Hepatocyte (in vitro differentiated cells): ENCODE measurements around the gene XIRP1. TPM values are rescaled to one million over a fixed set of nuclear protein-coding genes. Genes with fewer than 3 reads are reported as not detected.

Experiments used
- DNase-seq: peaks from one replicate; pipeline ENCODE4 v3.0.0-alpha.2; 2016; ENCODE audit warnings: low spot score
- H2AFZ ChIP-seq: fragments of 200-600 bp; sonication (generic); 2 replicates; pipeline ENCODE4 v1.6.0; 2016; ENCODE audit warnings: antibody characterized with exemption, mild to moderate bottlenecking
- H3K27ac ChIP-seq: fragments of 200-600 bp; sonication (generic); 2 replicates; pipeline ENCODE4 v1.5.1; 2016; ENCODE audit warnings: mild to moderate bottlenecking
- H3K27me3 ChIP-seq: fragments of 200-600 bp; sonication (generic); 2 replicates; pipeline ENCODE4 v1.6.1; 2016
- H3K36me3 ChIP-seq: fragments of 200-600 bp; sonication (generic); replicated peaks from 2 replicates; pipeline ENCODE4 v1.5.1; 2016; ENCODE audit warnings: low read depth; ENCODE audit not compliant: insufficient read depth
- H3K4me1 ChIP-seq: fragments of 200-600 bp; sonication (generic); 2 replicates; pipeline ENCODE4 v1.5.1; 2016; ENCODE audit warnings: mild to moderate bottlenecking, moderate library complexity; ENCODE audit not compliant: insufficient read depth
- H3K4me2 ChIP-seq: fragments of 200-600 bp; sonication (generic); 2 replicates; pipeline ENCODE4 v1.6.0; 2016
- H3K4me3 ChIP-seq: fragments of 200-600 bp; sonication (generic); 2 replicates; pipeline ENCODE4 v1.5.1; 2016; ENCODE audit warnings: mild to moderate bottlenecking
- H3K79me2 ChIP-seq: fragments of 200-600 bp; sonication (generic); 2 replicates; pipeline ENCODE4 v1.6.0; 2017; ENCODE audit warnings: mild to moderate bottlenecking
- H3K9me2 ChIP-seq: fragments of 200-600 bp; sonication (generic); replicated peaks from 2 replicates; pipeline ENCODE4 v1.6.0; 2017; ENCODE audit warnings: mild to moderate bottlenecking; ENCODE audit not compliant: insufficient read depth
- H3K9me3 ChIP-seq: fragments of 200-600 bp; sonication (generic); 2 replicates; pipeline ENCODE4 v1.5.1; 2016; ENCODE audit warnings: low read depth, mild to moderate bottlenecking
- H4K20me1 ChIP-seq: fragments of 200-600 bp; sonication (generic); 2 replicates; pipeline ENCODE4 v1.6.0; 2016; ENCODE audit warnings: mild to moderate bottlenecking; ENCODE audit not compliant: insufficient read depth, poor library complexity, severe bottlenecking
- CTCF ChIP-seq: fragments of 200-600 bp; sonication (generic); IDR thresholded peaks from 2 replicates; pipeline ENCODE4 v1.5.1; 2016; ENCODE audit warnings: antibody characterized with exemption, mild to moderate bottlenecking; ENCODE audit not compliant: poor library complexity
- EZH2 ChIP-seq: fragments of 200-600 bp; sonication (generic); IDR thresholded peaks from 2 replicates; pipeline ENCODE4 v1.6.1; 2016; ENCODE audit warnings: antibody characterized with exemption, mild to moderate bottlenecking, borderline replicate concordance
- EZH2phosphoT487 ChIP-seq: fragments of 200-600 bp; sonication (generic); IDR thresholded peaks from one replicate; pipeline ENCODE4 v1.6.1; 2018; ENCODE audit warnings: antibody characterized with exemption, mild to moderate bottlenecking, low read depth, moderate library complexity; ENCODE audit not compliant: unreplicated experiment, severe bottlenecking
- WGBS: methylation state at CpG from one replicate; pipeline ENCODE4 v1.1.6; 2016; ENCODE audit warnings: low lambda C conversion rate; ENCODE audit errors: missing lambda C conversion rate; 5-methylcytosine and 5-hydroxymethylcytosine counted together
- polyA plus RNA-seq: library from polyadenylated mRNA; unstranded; fragments of >200 nt; fragmentation: Nextera tagmentation; extraction: Ambion mirVana; gene quantifications from 2 replicates; pipeline ENCODE4 v1.2.1, GENCODE V29; 2016
- total RNA-seq: library from RNA; depleted of rRNA; stranded (reverse); fragments of >200 nt; gene quantifications from 2 replicates; pipeline ENCODE4 v1.2.3, GENCODE V29; 2014

XIRP1 gene
- total and polyA plus RNA-seq, 2 experiments from 2014 or later = 0.10 to 1.4 TPM

GRCh38 chr3:39146611-39147591 is 45.5 kb downstream of the XIRP1 start:
- Histone ChIP-seq H3K27ac (peak overlapping the region; percentile 100), H3K9me3 (no peaks in the 10 kb centered on the region), H2AFZ (no peak overlapping the region), H3K79me2 (peaks cover 94% of the 10 kb centered on the region), H3K27me3 (no peaks in the 10 kb centered on the region), H3K4me1 (peaks cover 64% of the 10 kb centered on the region), H3K4me2 (peak overlapping the region; percentile 95), H3K4me3 (no peak overlapping the region), H3K9me2 (no peaks in the 10 kb centered on the region), H4K20me1 (peaks cover 87% of the 10 kb centered on the region), H3K36me3 (peaks cover 10% of the 10 kb centered on the region)
- TF ChIP-seq EZH2phosphoT487 (no peak), CTCF (no peak), EZH2 (no peak)
- peak; percentile 85 for DNase-seq
- WGBS = 30% methylated on average over 15 of the region's 15 CpGs

GRCh38 chr3:39146083-39146501 is 46.3 kb downstream of the XIRP1 start:
- peak overlapping the region; percentile 95 for H3K4me2 ChIP-seq
- H3K27me3 ChIP-seq = no peaks in the 10 kb centered on the region
- TF ChIP-seq EZH2phosphoT487 (no peak), CTCF (no peak), EZH2 (no peak)
- H3K4me1 ChIP-seq = peaks cover 64% of the 10 kb centered on the region
- no peaks in the 10 kb centered on the region for H3K9me2 ChIP-seq
- whole genome bisulfite sequencing = 76% methylated on average over 11 of the region's 11 CpGs
- H3K27ac ChIP-seq = peak overlapping the region; percentile 100
- no peaks in the 10 kb centered on the region for H3K9me3 ChIP-seq
- peak; percentile 28 for DNase-seq
- H3K79me2 ChIP-seq = peaks cover 89% of the 10 kb centered on the region
- H2AFZ ChIP-seq = no peak overlapping the region
- H3K4me3 ChIP-seq = no peak overlapping the region
- H4K20me1 ChIP-seq = peaks cover 81% of the 10 kb centered on the region
- peaks cover 10% of the 10 kb centered on the region for H3K36me3 ChIP-seq

- Histone ChIP-seq H3K27ac (no peak overlapping the region), H2AFZ (no peak overlapping the region), H3K27me3 (no peaks in the 10 kb centered on the region), H3K4me1 (peaks cover 66% of the 10 kb centered on the region), H3K4me2 (no peak overlapping the region), H3K36me3 (peaks cover 10% of the 10 kb centered on the region), H4K20me1 (peaks cover 80% of the 10 kb centered on the region), H3K9me3 (no peaks in the 10 kb centered on the region), H3K79me2 (peaks cover 79% of the 10 kb centered on the region), H3K4me3 (no peak overlapping the region), H3K9me2 (no peaks in the 10 kb centered on the region)
- DNase-seq = no peak
- TF ChIP-seq EZH2 = no peak
- no peak for TF ChIP-seq EZH2phosphoT487
- no peak for TF ChIP-seq CTCF
- 96% methylated on average over 22 of the region's 23 CpGs for WGBS
Measured at GRCh38 chr3:39144748-39145380, 47.5 kb downstream of the XIRP1 start.
